Esophagus muscularis mucosa (tissue), 4 donors: ENCODE results near the gene LCORL. TPM values are rescaled to one million over a fixed set of nuclear protein-coding genes. Genes with fewer than 3 reads are reported as not detected.

Source experiments
- DNase-seq: peaks from one replicate; pipeline ENCODE4 v3.0.0-alpha.2; 2017; ENCODE audit errors: extremely low spot score
- H3K27ac ChIP-seq, 4 donors: fragments of 200-600 bp; sonication (generic); replicated peaks in 1 of 4; 1 replicate in 3 of 4; 2 replicates in 1 of 4; pipeline ENCODE4 v1.5.1; 2016 to 2019; ENCODE audit warnings: mild to moderate bottlenecking in 1 of 4
- H3K27me3 ChIP-seq, 4 donors: fragments of 200-600 bp; sonication (generic); one replicate each; pipeline versions ENCODE4 v1.5.1 to v1.6.0; 2016 to 2019
- H3K36me3 ChIP-seq, 4 donors: fragments of 200-600 bp; sonication (generic); one replicate each; pipeline ENCODE4 v1.5.1; 2016 to 2019
- H3K4me1 ChIP-seq, 4 donors: fragments of 200-600 bp; sonication (generic); one replicate each; pipeline ENCODE4 v1.5.1; 2016 to 2019
- H3K4me3 ChIP-seq, 4 donors: fragments of 200-600 bp; sonication (generic); 1 replicate in 2 of 4; 2 replicates in 2 of 4; pipeline ENCODE4 v1.5.1; 2016 to 2019; ENCODE audit warnings: mild to moderate bottlenecking in 4 of 4, moderate library complexity in 1 of 4
- H3K9me3 ChIP-seq, 4 donors: fragments of 200-600 bp; sonication (generic); 1 replicate in 3 of 4; 2 replicates in 1 of 4; pipeline ENCODE4 v1.5.1; 2016 to 2019
- EP300 ChIP-seq: sonication (generic); formaldehyde crosslinking; IDR thresholded peaks from one replicate; pipeline ENCODE4 v1.6.1; 2017; ENCODE audit warnings: antibody characterized with exemption
- POLR2A ChIP-seq: fragments of 450-650 bp; IDR thresholded peaks from one replicate; pipeline ENCODE4 v1.6.1; 2017; ENCODE audit warnings: antibody characterized with exemption, moderate library complexity, mild to moderate bottlenecking, low read depth
- POLR2AphosphoS5 ChIP-seq, 2 donors: sonication (generic); formaldehyde crosslinking; IDR thresholded peaks; one replicate each; pipeline ENCODE4 v1.6.1; 2017; ENCODE audit warnings: antibody characterized with exemption in 2 of 2
- WGBS: methylation state at CpG from one replicate; pipeline ENCODE4 v1.1.5; 2018; 5-methylcytosine and 5-hydroxymethylcytosine counted together
- intact Hi-C: fragments of 100-400 bp; cut with DNase I; formaldehyde crosslinking; loops from one replicate; pipeline ENCODE4 v1.15.1; 2023
- total RNA-seq, 4 donors: library from RNA; depleted of rRNA; stranded (reverse); fragments of >200 nt; gene quantifications; one replicate each; pipeline versions ENCODE4 v1.1.0 to v1.2.1, GENCODE V29; 2016
- TF ChIP-seq, protein P1 (sequence below), 3 experiments: fragments of 200-600 bp in 2 of 3; fragments of 450-650 bp in 1 of 3; sonication (generic) in 2 of 3; IDR thresholded peaks; one replicate each; pipeline ENCODE4 v1.5.1; 2017 to 2019; ENCODE audit warnings: antibody characterized with exemption in 3 of 3, mild to moderate bottlenecking in 2 of 3, moderate library complexity in 1 of 3

The LCORL gene
- total RNA-seq, 4 donors from 2014 or later: 7.6 to 14.1 (median 11.5) TPM

DNA sequence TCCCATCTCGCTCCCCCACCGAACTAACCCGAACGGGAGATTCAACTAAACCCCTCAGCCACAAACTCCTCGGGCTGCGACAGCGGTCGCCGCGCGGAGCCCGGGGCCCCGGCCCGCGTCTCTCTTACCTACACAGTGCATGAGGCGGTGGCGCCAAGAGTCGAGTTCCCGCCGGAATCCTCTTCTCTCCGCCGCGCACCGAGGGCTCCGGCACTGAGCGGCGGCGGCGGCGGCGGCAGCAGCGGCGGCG lies 160 bp downstream of the LCORL start:
- TF ChIP-seq POLR2A: no peak
- TF ChIP-seq EP300: no peak
- TF ChIP-seq POLR2AphosphoS5 (IDR thresholded peaks at IDR 0.05): no peak
- TF ChIP-seq, protein P1, sequence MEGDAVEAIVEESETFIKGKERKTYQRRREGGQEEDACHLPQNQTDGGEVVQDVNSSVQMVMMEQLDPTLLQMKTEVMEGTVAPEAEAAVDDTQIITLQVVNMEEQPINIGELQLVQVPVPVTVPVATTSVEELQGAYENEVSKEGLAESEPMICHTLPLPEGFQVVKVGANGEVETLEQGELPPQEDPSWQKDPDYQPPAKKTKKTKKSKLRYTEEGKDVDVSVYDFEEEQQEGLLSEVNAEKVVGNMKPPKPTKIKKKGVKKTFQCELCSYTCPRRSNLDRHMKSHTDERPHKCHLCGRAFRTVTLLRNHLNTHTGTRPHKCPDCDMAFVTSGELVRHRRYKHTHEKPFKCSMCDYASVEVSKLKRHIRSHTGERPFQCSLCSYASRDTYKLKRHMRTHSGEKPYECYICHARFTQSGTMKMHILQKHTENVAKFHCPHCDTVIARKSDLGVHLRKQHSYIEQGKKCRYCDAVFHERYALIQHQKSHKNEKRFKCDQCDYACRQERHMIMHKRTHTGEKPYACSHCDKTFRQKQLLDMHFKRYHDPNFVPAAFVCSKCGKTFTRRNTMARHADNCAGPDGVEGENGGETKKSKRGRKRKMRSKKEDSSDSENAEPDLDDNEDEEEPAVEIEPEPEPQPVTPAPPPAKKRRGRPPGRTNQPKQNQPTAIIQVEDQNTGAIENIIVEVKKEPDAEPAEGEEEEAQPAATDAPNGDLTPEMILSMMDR (IDR thresholded peaks at IDR 0.05): no peak
- Histone ChIP-seq H3K4me3 (peak overlapping the region; percentile 86 to 89 (median 88)), H3K27ac (peak overlapping the region; percentile 93 to 98 (median 95)), H3K27me3 (no peaks in the 10 kb centered on the region), H3K9me3 (no peaks in the 10 kb centered on the region), H3K36me3 (no peaks in the 10 kb centered on the region), H3K4me1 (peaks cover 10 to 23% (median 18%) of the 10 kb centered on the region in 4 donors)
- DNase-seq: no peak
- intact Hi-C loops: loop anchor here (5.0 to 10.0 kb wide), 3 partner anchors 209 to 444 kb away; partner anchors contain the start of genes DCAF16, LAP3, MED28 and NCAPG
- 0% methylated on average over 10 of the region's 34 CpGs for WGBS

GRCh38 chr4:18020671-18021469 lies 685 bp downstream of the LCORL start:
- no peaks in the 10 kb centered on the region for H3K9me3 ChIP-seq
- DNase-seq: no peak
- WGBS: 2% methylated on average over 12 of the region's 90 CpGs
- peak overlapping the region; percentile 86 to 89 (median 88) for H3K4me3 ChIP-seq
- peaks cover 10 to 23% (median 18%) of the 10 kb centered on the region in 4 donors for H3K4me1 ChIP-seq
- H3K36me3 ChIP-seq: no peaks in the 10 kb centered on the region
- TF ChIP-seq POLR2AphosphoS5 (IDR thresholded peaks at IDR 0.05): peak in 1 of 2 donors; percentile 22
- TF ChIP-seq POLR2A: no peak
- TF ChIP-seq EP300: no peak
- TF ChIP-seq, protein P1 (IDR thresholded peaks at IDR 0.05): peak in 1 of 3 experiments; percentile 3
- H3K27ac ChIP-seq: peak overlapping the region; percentile 93 to 98 (median 95)
- intact Hi-C loops: loop anchor here (5.0 to 10.0 kb wide), 3 partner anchors 209 to 444 kb away; partner anchors contain the start of genes DCAF16, LAP3, MED28 and NCAPG
- H3K27me3 ChIP-seq: no peaks in the 10 kb centered on the region

DNA sequence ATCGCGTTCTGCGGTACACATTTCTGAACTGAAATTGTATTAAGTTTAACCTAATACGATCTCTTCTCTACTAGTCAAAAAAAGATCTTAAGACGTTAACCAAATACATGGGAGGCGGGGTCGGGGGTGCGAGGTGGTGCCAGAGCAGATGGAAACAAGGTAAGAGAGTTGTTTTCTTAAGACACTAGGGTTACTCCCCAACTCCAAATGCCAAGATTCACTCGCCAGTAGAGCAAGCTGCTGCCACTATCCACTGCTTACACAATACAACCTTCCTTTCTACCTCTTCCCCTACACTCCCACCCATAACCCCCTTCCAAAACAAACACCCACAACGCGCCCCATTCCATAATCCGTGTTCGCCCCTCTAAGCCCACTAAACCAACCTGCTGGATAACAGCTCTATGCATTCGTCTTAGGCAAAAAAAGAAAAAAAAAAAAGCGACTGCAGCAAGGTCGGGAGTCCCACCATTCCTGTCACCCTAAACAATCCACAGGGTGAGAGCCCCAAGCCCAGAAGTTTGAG lies 1.3 kb downstream of the LCORL start:
- Histone ChIP-seq H3K27ac (peak overlapping the region; percentile 93 to 98 (median 95)), H3K27me3 (no peaks in the 10 kb centered on the region), H3K4me1 (peaks cover 10 to 23% (median 19%) of the 10 kb centered on the region in 4 donors), H3K4me3 (peak overlapping the region; percentile 86 to 89 (median 88)), H3K9me3 (no peaks in the 10 kb centered on the region), H3K36me3 (no peaks in the 10 kb centered on the region)
- intact Hi-C loops: loop anchor here (5.0 to 10.0 kb wide), 3 partner anchors 208 to 443 kb away; partner anchors contain the start of genes DCAF16, LAP3, MED28 and NCAPG
- TF ChIP-seq EP300 (no peak), POLR2A (no peak), POLR2AphosphoS5 (IDR thresholded peaks at IDR 0.05) (no peak)
- TF ChIP-seq, protein P1 (IDR thresholded peaks at IDR 0.05): no peak
- no peak for DNase-seq
- WGBS: 8% methylated on average over 16 of the region's 16 CpGs

- H3K9me3 ChIP-seq: no peaks in the 10 kb centered on the region
- no peaks in the 10 kb centered on the region for H3K36me3 ChIP-seq
- H3K4me1 ChIP-seq: peaks cover 6 to 20% (median 16%) of the 10 kb centered on the region in 4 donors
- DNase-seq: no peak
- no peak overlapping the region for H3K27ac ChIP-seq
- TF ChIP-seq POLR2AphosphoS5 (IDR thresholded peaks at IDR 0.05) (no peak), POLR2A (no peak), EP300 (no peak)
- TF ChIP-seq, protein P1 (IDR thresholded peaks at IDR 0.05): no peak
- WGBS: 82% methylated on average over 1 of the region's 1 CpG
- H3K27me3 ChIP-seq: no peaks in the 10 kb centered on the region
- intact Hi-C loops: no loop called here
- no peak overlapping the region for H3K4me3 ChIP-seq
Observed at GRCh38 chr4:18014269-18014668, 7.3 kb downstream of the LCORL start.
